Fibroblast of gingiva (primary cell): Measurements from ENCODE around the gene MYOM1.
"Not testable (repeated sequence)": the region's sequence is repeated elsewhere in the genome, so short reads cannot be mapped to it uniquely, and the experiment has no call there.

Source experiments
- DNase-seq: peaks from one replicate; pipeline ENCODE4 v3.0.0-alpha.2; 2011; ENCODE audit warnings: low read depth

MYOM1 gene

GRCh38 chr18:3027370-3027891 is 192.3 kb downstream of the MYOM1 start:
- DNase-seq: no peak

GRCh38 chr18:3025544-3025943 is 194.2 kb downstream of the MYOM1 start:
- no peak for DNase-seq

DNA sequence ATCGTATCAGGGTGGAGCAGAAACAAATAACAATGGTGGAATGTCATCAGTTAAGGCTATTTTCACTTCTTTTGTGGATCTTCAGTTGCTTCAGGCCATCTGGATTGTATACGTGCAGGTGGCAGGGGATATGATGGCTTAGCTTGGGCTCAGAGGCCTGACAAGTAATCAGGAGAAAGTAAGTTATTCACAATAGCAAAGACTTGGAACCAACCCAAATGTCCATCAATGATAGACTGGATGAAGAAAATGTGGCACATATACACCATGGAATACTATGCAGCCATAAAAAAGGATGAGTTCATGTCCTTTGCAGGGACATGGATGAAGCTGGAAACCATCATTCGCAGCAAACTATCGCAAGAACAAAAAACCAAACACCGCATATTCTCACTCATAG is 196.2 kb downstream of the MYOM1 start:
- not testable (repeated sequence) for DNase-seq
